GM12878 (cell line): ENCODE results near the gene POLR1G. TPM values are rescaled to one million over a fixed set of nuclear protein-coding genes. Genes with fewer than 3 reads are reported as not detected.

Experiments
- ATAC-seq: fragments of 200-7000 bp; cut with Tn5 transposase; 3 replicates; pipeline ENCODE4 v1.9.1; 2020; ENCODE audit warnings: mild to moderate bottlenecking, moderate library complexity
- BruUV-seq: library from RNA; stranded (reverse); fragments of 400-500 nt; replicated peaks from 2 replicates; lab custom pipeline; 2021; lab: Mats Ljungman, UMichigan
- CTCF ChIA-PET: fragments of 300-600 bp; sonication (Branson Sonifier 250); formaldehyde crosslinking; extraction: SDS; loops from one replicate; lab custom pipeline; 2021; ENCODE audit warnings: inconsistent platforms; lab: Yijun Ruan, JAX
- POLR2A ChIA-PET: fragments of 350-600 bp; formaldehyde crosslinking; extraction: SDS; loops from one replicate; lab custom pipeline; 2021; ENCODE audit warnings: inconsistent platforms; lab: Charles Lee
- RAD21 ChIA-PET: fragments of 300-600 bp; sonication (Branson Sonifier 250); formaldehyde crosslinking; loops from one replicate; lab custom pipeline; 2023; ENCODE audit warnings: antibody characterized with exemption; ENCODE audit not compliant: unreplicated experiment; lab: Charles Lee
- SMC1A ChIA-PET: fragments of 300-600 bp; sonication (Branson Sonifier 250); formaldehyde crosslinking; loops from one replicate; lab custom pipeline; 2023; ENCODE audit not compliant: unreplicated experiment, uncharacterized antibody; lab: Charles Lee
- DNase-seq: peaks from one replicate; pipeline ENCODE4 v3.0.0-alpha.2; 2011; ENCODE audit warnings: low read depth, low spot score
- FAIRE-seq: peaks from 3 replicates; lab custom pipeline; 2011; peaks lifted over from hg19 to GRCh38; lab: Jason Lieb, UNC
- H2AFZ ChIP-seq: 2 replicates; pipeline ENCODE4 v1.6.0; 2011; ENCODE audit warnings: low read depth, low read length, control low read depth; ENCODE audit not compliant: control insufficient read depth
- H3K27ac ChIP-seq: 2 replicates; pipeline ENCODE4 v1.5.1; 2011; ENCODE audit warnings: control low read depth; ENCODE audit not compliant: control insufficient read depth, insufficient read depth
- H3K27me3 ChIP-seq, 2 experiments: replicated peaks in 1 of 2; 2 replicates each; pipeline versions ENCODE4 v1.6.0 to v1.6.1; 2011; ENCODE audit warnings: low read length in 1 of 2; ENCODE audit not compliant: control insufficient read depth in 2 of 2, insufficient read depth in 2 of 2
- H3K36me3 ChIP-seq, 2 experiments: 2 replicates each; pipeline ENCODE4 v1.5.1; 2011; ENCODE audit warnings: low read length in 1 of 2; ENCODE audit not compliant: control insufficient read depth in 2 of 2, insufficient read depth in 2 of 2
- H3K4me1 ChIP-seq: 2 replicates; pipeline ENCODE4 v1.6.1; 2011; ENCODE audit warnings: mild to moderate bottlenecking, low read length, moderate library complexity, mixed read lengths; ENCODE audit not compliant: control insufficient read depth, insufficient read depth
- H3K4me2 ChIP-seq: 2 replicates; pipeline ENCODE4 v1.6.0; 2011; ENCODE audit warnings: control low read depth; ENCODE audit not compliant: control insufficient read depth, insufficient read depth
- H3K4me3 ChIP-seq: fragments of 200-600 bp; sonication (generic); 2 replicates; pipeline ENCODE4 v1.5.1; 2016
- H3K79me2 ChIP-seq: 2 replicates; pipeline ENCODE4 v1.6.0; 2011; ENCODE audit warnings: low read length; ENCODE audit not compliant: control insufficient read depth, insufficient read depth
- H3K9ac ChIP-seq: 2 replicates; pipeline ENCODE4 v1.8.0; 2011; ENCODE audit warnings: low read length, control low read depth, mixed read lengths; ENCODE audit not compliant: control insufficient read depth, insufficient read depth
- H3K9me3 ChIP-seq: replicated peaks from 3 replicates; pipeline ENCODE4 v1.5.1; 2011; ENCODE audit warnings: mild to moderate bottlenecking, low read length; ENCODE audit not compliant: control insufficient read depth, insufficient read depth
- H4K20me1 ChIP-seq: 2 replicates; pipeline ENCODE4 v1.6.0; 2011; ENCODE audit not compliant: control insufficient read depth, insufficient read depth
- ATF2 ChIP-seq: IDR thresholded peaks from 2 replicates; pipeline ENCODE4 v1.6.1; 2012; ENCODE audit warnings: low read length, inconsistent platforms
- BCL11A ChIP-seq: IDR thresholded peaks from 2 replicates; pipeline ENCODE4 v1.6.1; 2011; ENCODE audit warnings: low read depth, low read length
- CEBPZ ChIP-seq: fragments of 150-350 bp; IDR thresholded peaks from 2 replicates; pipeline ENCODE4 v1.6.1; 2016; ENCODE audit warnings: low read depth, low read length
- CTCF ChIP-seq, 3 experiments: IDR thresholded peaks in 2 of 3; conservative IDR thresholded peaks in 1 of 3; 2 replicates each; pipeline ENCODE4 v1.5.1; 2011; ENCODE audit warnings: low read depth in 3 of 3, low read length in 3 of 3, mild to moderate bottlenecking in 3 of 3, control low read depth in 2 of 3, moderate library complexity in 2 of 3, inconsistent platforms in 1 of 3, mixed read lengths in 1 of 3; ENCODE audit not compliant: control insufficient read depth in 2 of 3, insufficient read depth in 1 of 3; ENCODE audit errors: extremely low read depth in 1 of 3
- MYB ChIP-seq: fragments of 150-350 bp; IDR thresholded peaks from 2 replicates; pipeline ENCODE4 v1.6.1; 2014; ENCODE audit warnings: mild to moderate bottlenecking, low read depth, low read length, borderline replicate concordance
- NKRF ChIP-seq: fragments of 450-650 bp; conservative IDR thresholded peaks from 2 replicates; pipeline ENCODE4 v1.6.1; 2017; ENCODE audit warnings: mild to moderate bottlenecking, moderate library complexity
- NR2C2 ChIP-seq: IDR thresholded peaks from 2 replicates; pipeline ENCODE4 v1.6.1; 2011; ENCODE audit warnings: borderline replicate concordance, low read depth; ENCODE audit not compliant: control insufficient read depth, insufficient read length
- NR2F1 ChIP-seq: fragments of 450-650 bp; conservative IDR thresholded peaks from 2 replicates; pipeline ENCODE4 v1.6.1; 2017; ENCODE audit warnings: mild to moderate bottlenecking
- NRF1 ChIP-seq: conservative IDR thresholded peaks from 2 replicates; pipeline ENCODE4 v1.6.1; 2011; ENCODE audit warnings: mild to moderate bottlenecking, low read depth, low read length, improper control_type of control experiment
- RAD51 ChIP-seq: fragments of 450-650 bp; IDR thresholded peaks from 2 replicates; pipeline ENCODE4 v1.6.1; 2016; ENCODE audit warnings: moderate library complexity, mild to moderate bottlenecking, inconsistent platforms
- RBBP5 ChIP-seq: fragments of 200-600 bp; sonication (generic); conservative IDR thresholded peaks from 2 replicates; pipeline ENCODE4 v1.6.1; 2016
- STAT1 ChIP-seq: fragments of 450-650 bp; conservative IDR thresholded peaks from 2 replicates; pipeline ENCODE4 v1.6.1; 2014; ENCODE audit warnings: antibody characterized with exemption, mild to moderate bottlenecking
- SUPT20H ChIP-seq: IDR thresholded peaks from 2 replicates; pipeline ENCODE4 v1.6.1; 2011; ENCODE audit warnings: low read depth, mild to moderate bottlenecking, low read length, moderate library complexity, borderline replicate concordance; ENCODE audit not compliant: control insufficient read depth
- USF1 ChIP-seq: IDR thresholded peaks from 2 replicates; pipeline ENCODE4 v1.6.1; 2011; ENCODE audit warnings: borderline replicate concordance, low read depth, mild to moderate bottlenecking, moderate library complexity, mixed read lengths, low read length; ENCODE audit not compliant: insufficient read depth; ENCODE audit errors: extremely low read length
- WGBS: methylation state at CpG from one replicate; pipeline ENCODE4 v1.1.6; 2016; ENCODE audit warnings: low lambda C conversion rate; ENCODE audit not compliant: insufficient replicate concordance, insufficient coverage; ENCODE audit errors: missing lambda C conversion rate; 5-methylcytosine and 5-hydroxymethylcytosine counted together
- in situ Hi-C: fragments of 300-500 bp; cut with MboI; formaldehyde crosslinking; loops from 9 replicates; pipeline ENCODE4 v1.14.3; 2018; ENCODE audit warnings: mixed read lengths
- intact Hi-C: fragments of 100-400 bp; cut with micrococcal nuclease; formaldehyde crosslinking; loops from one replicate; pipeline ENCODE4 v1.14.2; 2022; ENCODE audit not compliant: unreplicated experiment
- polyA plus RNA-seq, 11 experiments: library from polyadenylated mRNA; depleted of rRNA in 4 of 11; unstranded in 6 of 11; stranded (reverse) in 5 of 11; fragments of >200 nt; fragmentation: Nextera tagmentation in 4 of 11; fragmentation: Illumina TruSeq in 1 of 11; extraction: Ambion mirVana in 4 of 11; extraction: Trizol in 1 of 11; gene quantifications; 1 replicate in 1 of 11; 2 replicates in 10 of 11; pipeline versions ENCODE4 v1.2.1 to v1.2.3, GENCODE V29; 2011 to 2016; ENCODE audit warnings: inconsistent platforms in 2 of 11, missing spikeins in 2 of 11, low read depth in 1 of 11
- total RNA-seq, 4 experiments: library from RNA; depleted of rRNA in 3 of 4; stranded (reverse); fragments of >200 nt in 3 of 4; fragmentation: Illumina TruSeq in 1 of 4; extraction: Trizol in 1 of 4; gene quantifications; 2 replicates each; pipeline versions ENCODE4 v1.2.1 to v1.2.3, GENCODE V29; 2013 to 2021

The POLR1G gene
- total and polyA plus RNA-seq, 10 of the 15 experiments (the other 5 are each of a cell fraction or from before 2014, with no cell fraction given): 2.0 to 30.9 (median 20.5) TPM

- Histone ChIP-seq H3K27ac (no peak overlapping the region), H3K27me3 (no peaks in the 10 kb centered on the region), H3K9me3 (no peaks in the 10 kb centered on the region), H3K4me3 (no peak overlapping the region), H3K4me2 (no peak overlapping the region), H3K9ac (no peak overlapping the region), H4K20me1 (no peaks in the 10 kb centered on the region), H3K36me3 (peaks cover 7 to 9% of the 10 kb centered on the region in 2 experiments), H2AFZ (no peak overlapping the region), H3K4me1 (peaks cover 2% of the 10 kb centered on the region), H3K79me2 (no peaks in the 10 kb centered on the region)
- ChIA-PET CTCF (no interaction called here), POLR2A (interaction anchor here (0.7 to 0.9 kb wide), 2 partner anchors 43 to 55 kb away, joined by 3 read pairs; no protein-coding TSS in a partner anchor), RAD21 (interaction anchor here (1.5 kb wide), 1 partner anchor 11 kb away, joined by 4 read pairs; no protein-coding TSS in a partner anchor), SMC1A (interaction anchor here (0.9 to 1.3 kb wide), 3 partner anchors 9 to 65 kb away, joined by 3 read pairs; partner anchors contain the start of gene PPP1R13L)
- DNase-seq (no peak), FAIRE-seq (no peak), ATAC-seq (no peak)
- in situ Hi-C loops: no loop called here
- no TSS peak for BruUV-seq
- intact Hi-C loops: no loop called here
- 90% methylated on average over 6 of the region's 6 CpGs for WGBS
- TF ChIP-seq NR2C2 (no peak), RBBP5 (no peak), CTCF (IDR thresholded peaks at IDR 0.05 in 2 of 3, conservative IDR thresholded peaks at IDR 0.05 in 1 of 3; ENCODE audit: control insufficient read depth in 2 of 3, extremely low read depth in 1 of 3, insufficient read depth in 1 of 3, low read depth in 3 of 3, low read length in 3 of 3) (no peak), NRF1 (no peak), RAD51 (no peak), STAT1 (no peak), MYB (no peak), NR2F1 (no peak), USF1 (no peak), NKRF (no peak), CEBPZ (no peak), BCL11A (no peak), ATF2 (no peak), SUPT20H (no peak)
Observed at GRCh38 chr19:45413497-45413896, 7.1 kb downstream of the POLR1G start.
